OCI-LY1 (cell line): ENCODE data around the gene C1QL3.

Source experiments
- H2AFZ ChIP-seq: fragments of 200-600 bp; sonication (generic), shearing (Covaris generic); 2 replicates; pipeline ENCODE4 v1.6.0; 2014; ENCODE audit warnings: antibody characterized with exemption, mild to moderate bottlenecking, low read length
- H3F3A ChIP-seq: fragments of 200-600 bp; sonication (generic), shearing (Covaris generic); 2 replicates; pipeline ENCODE4 v1.6.0; 2014; ENCODE audit warnings: mild to moderate bottlenecking, antibody characterized with exemption, low read length, moderate library complexity; ENCODE audit not compliant: insufficient read depth
- H3K27ac ChIP-seq: fragments of 200-600 bp; sonication (generic); 2 replicates; pipeline ENCODE4 v1.5.1; 2014; ENCODE audit warnings: low read length, mixed run types, mild to moderate bottlenecking, low read depth; ENCODE audit not compliant: poor library complexity, severe bottlenecking
- H3K27me3 ChIP-seq: fragments of 200-600 bp; sonication (generic); 2 replicates; pipeline ENCODE4 v1.6.0; 2014; ENCODE audit warnings: antibody characterized with exemption, mild to moderate bottlenecking, low read length, moderate library complexity; ENCODE audit not compliant: insufficient read depth
- H3K36me3 ChIP-seq: fragments of 200-600 bp; sonication (generic); 2 replicates; pipeline ENCODE4 v1.6.1; 2014; ENCODE audit warnings: mild to moderate bottlenecking, antibody characterized with exemption, low read length, moderate library complexity, mixed read lengths; ENCODE audit not compliant: insufficient read depth
- H3K4me1 ChIP-seq: fragments of 200-600 bp; sonication (generic); 2 replicates; pipeline ENCODE4 v1.5.1; 2014; ENCODE audit warnings: mild to moderate bottlenecking, low read length, moderate library complexity; ENCODE audit not compliant: insufficient read depth, severe bottlenecking
- H3K4me2 ChIP-seq: fragments of 200-600 bp; sonication (generic), shearing (Covaris generic); 2 replicates; pipeline ENCODE4 v1.6.1; 2014; ENCODE audit warnings: low read length
- H3K4me3 ChIP-seq: fragments of 200-600 bp; sonication (generic); 2 replicates; pipeline ENCODE4 v1.5.1; 2014; ENCODE audit warnings: low read length, low read depth, mild to moderate bottlenecking, mixed read lengths; ENCODE audit not compliant: poor library complexity, severe bottlenecking
- H3K79me2 ChIP-seq: fragments of 200-600 bp; shearing (Covaris generic); 2 replicates; pipeline ENCODE4 v1.6.1; 2016; ENCODE audit warnings: mixed run types, low read length, mixed read lengths; ENCODE audit not compliant: insufficient read depth
- H3K9ac ChIP-seq: fragments of 200-600 bp; sonication (generic), shearing (Covaris generic); 2 replicates; pipeline ENCODE4 v1.6.1; 2014; ENCODE audit warnings: mild to moderate bottlenecking, low read length, mixed read lengths
- H3K9me2 ChIP-seq: fragments of 200-600 bp; sonication (generic), shearing (Covaris generic); 2 replicates; pipeline ENCODE4 v1.6.1; 2014; ENCODE audit warnings: low read depth, mild to moderate bottlenecking, low read length, mixed read lengths
- H3K9me3 ChIP-seq: fragments of 200-600 bp; shearing (Covaris generic); 2 replicates; pipeline ENCODE4 v1.6.1; 2014; ENCODE audit warnings: low read length, mixed read lengths
- H4K20me1 ChIP-seq: fragments of 200-600 bp; sonication (generic), shearing (Covaris generic); 2 replicates; pipeline ENCODE4 v1.6.0; 2016; ENCODE audit warnings: mild to moderate bottlenecking, low read length; ENCODE audit not compliant: insufficient read depth
- CTCF ChIP-seq: fragments of 200-600 bp; sonication (generic), shearing (Covaris generic); IDR thresholded peaks from 2 replicates; pipeline ENCODE4 v1.5.1; 2017; ENCODE audit warnings: mild to moderate bottlenecking, antibody characterized with exemption, low read length, moderate library complexity, mixed read lengths
- EZH2 ChIP-seq: fragments of 200-600 bp; sonication (generic), shearing (Covaris generic); IDR thresholded peaks from 2 replicates; pipeline ENCODE4 v1.8.0; 2017; ENCODE audit warnings: borderline replicate concordance, mixed run types, mild to moderate bottlenecking, antibody characterized with exemption, low read length, moderate library complexity, mixed read lengths

The C1QL3 gene

GRCh38 chr10:16493884-16494536 is 27.7 kb downstream of the C1QL3 start:
- H3K4me2 ChIP-seq: no peak overlapping the region
- H3K36me3 ChIP-seq: peaks cover 11% of the 10 kb centered on the region; the same call in 1 of the 2 replicates
- H3K27me3 ChIP-seq: no peaks in the 10 kb centered on the region
- H3K4me1 ChIP-seq: no peaks in the 10 kb centered on the region
- H3K27ac ChIP-seq: no peak overlapping the region
- TF ChIP-seq CTCF: no peak
- no peak for TF ChIP-seq EZH2
- H3K79me2 ChIP-seq: no peaks in the 10 kb centered on the region
- no peaks in the 10 kb centered on the region for H3F3A ChIP-seq
- H3K9me2 ChIP-seq: no peaks in the 10 kb centered on the region
- no peak overlapping the region for H3K9ac ChIP-seq
- no peaks in the 10 kb centered on the region for H4K20me1 ChIP-seq
- H3K9me3 ChIP-seq: no peaks in the 10 kb centered on the region
- H3K4me3 ChIP-seq: no peak overlapping the region
- no peak overlapping the region for H2AFZ ChIP-seq

GRCh38 chr10:16491933-16492332 is 29.7 kb downstream of the C1QL3 start:
- H4K20me1 ChIP-seq: no peaks in the 10 kb centered on the region
- TF ChIP-seq CTCF (no peak), EZH2 (no peak)
- H3K9me2 ChIP-seq: no peaks in the 10 kb centered on the region
- H3K9me3 ChIP-seq: no peaks in the 10 kb centered on the region
- H3K9ac ChIP-seq: no peak overlapping the region
- no peaks in the 10 kb centered on the region for H3K79me2 ChIP-seq
- no peak overlapping the region for H3K4me2 ChIP-seq
- H3K4me3 ChIP-seq: no peak overlapping the region
- H3K27ac ChIP-seq: no peak overlapping the region
- no peaks in the 10 kb centered on the region for H3K4me1 ChIP-seq
- no peak overlapping the region for H2AFZ ChIP-seq
- H3F3A ChIP-seq: no peaks in the 10 kb centered on the region
- peaks cover 16% of the 10 kb centered on the region; the same call in 1 of the 2 replicates for H3K36me3 ChIP-seq
- no peaks in the 10 kb centered on the region for H3K27me3 ChIP-seq

- H3F3A ChIP-seq: no peaks in the 10 kb centered on the region
- H3K27ac ChIP-seq: no peak overlapping the region
- H3K9me3 ChIP-seq: no peaks in the 10 kb centered on the region
- no peaks in the 10 kb centered on the region for H3K4me1 ChIP-seq
- H3K79me2 ChIP-seq: no peaks in the 10 kb centered on the region
- H2AFZ ChIP-seq: no peak overlapping the region
- H3K4me2 ChIP-seq: no peak overlapping the region
- H3K9ac ChIP-seq: no peak overlapping the region
- H3K9me2 ChIP-seq: no peaks in the 10 kb centered on the region
- no peaks in the 10 kb centered on the region for H4K20me1 ChIP-seq
- H3K4me3 ChIP-seq: no peak overlapping the region
- H3K36me3 ChIP-seq: peaks cover 25% of the 10 kb centered on the region; the same call in 1 of the 2 replicates
- H3K27me3 ChIP-seq: no peaks in the 10 kb centered on the region
- TF ChIP-seq EZH2 (no peak), CTCF (no peak)
Measured at GRCh38 chr10:16490511-16490910, 31.2 kb downstream of the C1QL3 start.
